IMR-90 (cell line): ENCODE results near the gene APC2. TPM values are rescaled to one million over a fixed set of nuclear protein-coding genes. Genes with fewer than 3 reads are reported as not detected.

Source experiments
- ATAC-seq: fragments of 200-7000 bp; cut with Tn5 transposase; 2 replicates; pipeline ENCODE4 v1.9.1; 2020; ENCODE audit warnings: low read depth, mild to moderate bottlenecking, moderate library complexity
- BruUV-seq: library from RNA; stranded (reverse); fragments of 400-500 nt; replicated peaks from 2 replicates; lab custom pipeline; 2021; lab: Mats Ljungman, UMichigan
- CTCF ChIA-PET: fragments of 300-600 bp; formaldehyde crosslinking; extraction: SDS; loops from one replicate; lab custom pipeline; 2021; ENCODE audit warnings: antibody characterized with exemption; lab: Yijun Ruan, JAX
- POLR2A ChIA-PET: fragments of 300-600 bp; sonication (Branson Sonifier 250); formaldehyde crosslinking; loops from one replicate; lab custom pipeline; 2022; ENCODE audit warnings: antibody characterized with exemption; ENCODE audit not compliant: unreplicated experiment; lab: Charles Lee
- DNase-seq: peaks from one replicate; pipeline ENCODE4 v3.0.0; 2013
- H2AFZ ChIP-seq: replicated peaks from 2 replicates; pipeline ENCODE3; 2013; ENCODE audit warnings: low read length, mild to moderate bottlenecking; ENCODE audit not compliant: poor library complexity
- H2AK5ac ChIP-seq: 2 replicates; pipeline ENCODE4 v1.6.1; 2013; ENCODE audit warnings: low read depth, low read length, inconsistent platforms
- H2AK9ac ChIP-seq: replicated peaks from 2 replicates; pipeline ENCODE3; 2013; ENCODE audit warnings: mild to moderate bottlenecking, low read depth, low read length, moderate library complexity; ENCODE audit not compliant: poor library complexity
- H2BK120ac ChIP-seq: 2 replicates; pipeline ENCODE4 v1.6.1; 2013; ENCODE audit warnings: low read depth, low read length, inconsistent platforms
- H2BK15ac ChIP-seq: 3 replicates; pipeline ENCODE4 v1.6.1; 2013; ENCODE audit warnings: low read depth, low read length, inconsistent platforms
- H2BK20ac ChIP-seq: 2 replicates; pipeline ENCODE4 v1.6.1; 2013; ENCODE audit warnings: low read depth, mild to moderate bottlenecking, inconsistent platforms, low read length, moderate library complexity
- H2BK5ac ChIP-seq: 2 replicates; pipeline ENCODE4 v1.6.1; 2013; ENCODE audit warnings: mild to moderate bottlenecking, low read depth, low read length, inconsistent platforms; ENCODE audit not compliant: poor library complexity, severe bottlenecking
- H3K14ac ChIP-seq: replicated peaks from 2 replicates; pipeline ENCODE4 v1.6.1; 2013; ENCODE audit warnings: low read depth, low read length, inconsistent platforms
- H3K18ac ChIP-seq: 2 replicates; pipeline ENCODE4 v1.6.1; 2013; ENCODE audit warnings: low read depth, low read length, control low read depth
- H3K23ac ChIP-seq: 2 replicates; pipeline ENCODE4 v1.6.1; 2013; ENCODE audit warnings: low read depth, low read length, inconsistent platforms
- H3K27ac ChIP-seq: 2 replicates; pipeline ENCODE4 v1.5.1; 2013; ENCODE audit warnings: mild to moderate bottlenecking, control low read depth, low read length; ENCODE audit not compliant: insufficient read depth
- H3K27me3 ChIP-seq: 2 replicates; pipeline ENCODE4 v1.6.1; 2013; ENCODE audit warnings: low read length; ENCODE audit not compliant: control insufficient read depth, insufficient read depth
- H3K36me3 ChIP-seq: 2 replicates; pipeline ENCODE4 v1.6.1; 2013; ENCODE audit warnings: low read length, mixed read lengths; ENCODE audit not compliant: control insufficient read depth, insufficient read depth
- H3K4ac ChIP-seq: 2 replicates; pipeline ENCODE4 v1.6.1; 2013; ENCODE audit warnings: low read depth, low read length, inconsistent platforms
- H3K4me1 ChIP-seq: 2 replicates; pipeline ENCODE4 v1.6.1; 2013; ENCODE audit warnings: low read length, mixed read lengths; ENCODE audit not compliant: control insufficient read depth, insufficient read depth
- H3K4me2 ChIP-seq: 2 replicates; pipeline ENCODE4 v1.6.1; 2013; ENCODE audit warnings: low read depth, mild to moderate bottlenecking, control low read depth, low read length, moderate library complexity
- H3K4me3 ChIP-seq: 2 replicates; pipeline ENCODE4 v1.5.1; 2013; ENCODE audit warnings: low read depth, mild to moderate bottlenecking, control low read depth, low read length, moderate library complexity; ENCODE audit not compliant: insufficient read depth
- H3K56ac ChIP-seq: 2 replicates; pipeline ENCODE4 v1.6.1; 2013; ENCODE audit warnings: low read length, inconsistent platforms; ENCODE audit not compliant: insufficient read depth; ENCODE audit errors: extremely low read depth
- H3K79me1 ChIP-seq, 2 experiments: 2 replicates each; pipeline ENCODE4 v1.6.1; 2013; ENCODE audit warnings: low read length in 2 of 2, inconsistent platforms in 1 of 2, low read depth in 1 of 2
- H3K9ac ChIP-seq: 2 replicates; pipeline ENCODE4 v1.6.1; 2013; ENCODE audit warnings: low read depth, low read length, control low read depth
- H3K9me1 ChIP-seq: 2 replicates; pipeline ENCODE4 v1.6.1; 2013; ENCODE audit warnings: low read length, inconsistent platforms; ENCODE audit not compliant: insufficient read depth
- H3K9me3 ChIP-seq: 2 replicates; pipeline ENCODE4 v1.6.1; 2013; ENCODE audit warnings: low read length; ENCODE audit not compliant: control insufficient read depth, insufficient read depth
- H4K20me1 ChIP-seq: 2 replicates; pipeline ENCODE4 v1.6.1; 2013; ENCODE audit warnings: low read length, inconsistent platforms; ENCODE audit not compliant: insufficient read depth
- H4K5ac ChIP-seq: 2 replicates; pipeline ENCODE4 v1.6.1; 2013; ENCODE audit warnings: mild to moderate bottlenecking, low read depth, low read length, control low read depth
- H4K8ac ChIP-seq, 2 experiments: 2 replicates each; pipeline ENCODE4 v1.6.1; 2013; ENCODE audit warnings: low read depth in 2 of 2, low read length in 2 of 2, control low read depth in 1 of 2, inconsistent platforms in 1 of 2
- H4K91ac ChIP-seq: 2 replicates; pipeline ENCODE4 v1.6.1; 2013; ENCODE audit warnings: low read depth, low read length, inconsistent platforms; ENCODE audit not compliant: insufficient read depth
- BHLHE40 ChIP-seq: fragments of 150-350 bp; IDR thresholded peaks from 2 replicates; pipeline ENCODE4 v1.6.1; 2016; ENCODE audit warnings: mild to moderate bottlenecking, low read depth, low read length
- MAFK ChIP-seq: IDR thresholded peaks from 2 replicates; pipeline ENCODE4 v1.6.1; 2012; ENCODE audit warnings: low read depth, low read length, improper control_type of control experiment
- MAZ ChIP-seq: IDR thresholded peaks from 2 replicates; pipeline ENCODE4 v1.6.1; 2012; ENCODE audit warnings: low read depth, mild to moderate bottlenecking, low read length, improper control_type of control experiment, moderate library complexity, borderline replicate concordance
- MXI1 ChIP-seq: IDR thresholded peaks from 2 replicates; pipeline ENCODE4 v1.6.1; 2012; ENCODE audit warnings: low read depth, mild to moderate bottlenecking, low read length, moderate library complexity, borderline replicate concordance
- POLR2A ChIP-seq: IDR thresholded peaks from 2 replicates; pipeline ENCODE4 v1.6.1; 2012; ENCODE audit warnings: mild to moderate bottlenecking, low read depth, low read length
- RAD21 ChIP-seq: IDR thresholded peaks from 2 replicates; pipeline ENCODE4 v1.6.1; 2012; ENCODE audit warnings: low read length, improper control_type of control experiment
- RCOR1 ChIP-seq: IDR thresholded peaks from 2 replicates; pipeline ENCODE4 v1.6.1; 2012; ENCODE audit warnings: mild to moderate bottlenecking, low read length, improper control_type of control experiment; ENCODE audit not compliant: insufficient replicate concordance
- RFX5 ChIP-seq: IDR thresholded peaks from 2 replicates; pipeline ENCODE4 v1.8.0; 2012; ENCODE audit warnings: low read depth, mild to moderate bottlenecking, low read length, moderate library complexity
- USF2 ChIP-seq: fragments of 150-350 bp; IDR thresholded peaks from 2 replicates; pipeline ENCODE4 v1.6.1; 2017; ENCODE audit warnings: mild to moderate bottlenecking, antibody characterized with exemption, low read length, low read depth
- WGBS, 2 experiments: methylation state at CpG; one replicate each; pipeline versions ENCODE4 v1.1.5 to v1.1.7; 2013; ENCODE audit warnings: missing lambda C conversion rate in 2 of 2; ENCODE audit not compliant: insufficient read length in 1 of 2; ENCODE audit errors: extremely low coverage in 2 of 2; 5-methylcytosine and 5-hydroxymethylcytosine counted together
- dilution Hi-C: fragments of 300-500 bp; cut with HindIII; formaldehyde crosslinking; loops from one replicate; pipeline ENCODE4 v1.14.3; 2018; ENCODE audit warnings: low sequenced_read_pairs; ENCODE audit not compliant: unreplicated experiment
- in situ Hi-C: fragments of 300-500 bp; cut with MboI; formaldehyde crosslinking; loops from 3 replicates; pipeline ENCODE4 v1.14.3; 2019; ENCODE audit warnings: low sequenced_read_pairs, inconsistent platforms, mixed read lengths
- intact Hi-C: fragments of 100-400 bp; cut with micrococcal nuclease; formaldehyde crosslinking; loops from 2 replicates; pipeline ENCODE4 v1.10.0; 2022
- polyA plus RNA-seq, 3 experiments: library from polyadenylated mRNA; depleted of rRNA; stranded (reverse); fragments of >200 nt; gene quantifications; 2 replicates each; pipeline ENCODE4 v1.2.3, GENCODE V29; 2012; ENCODE audit warnings: low replicate concordance in 1 of 3
- total RNA-seq: library from RNA; depleted of rRNA; stranded (reverse); fragments of >200 nt; gene quantifications from 2 replicates; pipeline ENCODE4 v1.2.3, GENCODE V29; 2012

The APC2 gene
- total and polyA plus RNA-seq, 2 of the 4 experiments (the other 2 are of a cell fraction) = 0.36 to 0.41 TPM

GRCh38 chr19:1495051-1495798 lies 45.3 kb downstream of the APC2 start:
- ChIA-PET CTCF (no interaction called here), POLR2A (no interaction called here)
- Histone ChIP-seq H3K9me3 (no peaks in the 10 kb centered on the region), H3K27ac (no peak overlapping the region), H3K56ac (no peak overlapping the region), H3K79me1 (no peaks in the 10 kb centered on the region), H3K9ac (no peak overlapping the region), H3K14ac (no peak overlapping the region), H3K23ac (no peak overlapping the region), H2BK5ac (no peak overlapping the region), H4K20me1 (peaks cover 3% of the 10 kb centered on the region; the same call in 1 of the 2 replicates), H4K8ac (no peak overlapping the region), H4K5ac (no peak overlapping the region), H4K91ac (no peak overlapping the region), H2AK5ac (no peak overlapping the region), H2AFZ (no peak overlapping the region), H3K18ac (no peak overlapping the region), H3K4ac (no peak overlapping the region), H3K4me2 (no peak overlapping the region), H2BK15ac (no peak overlapping the region), H3K9me1 (no peaks in the 10 kb centered on the region), H2AK9ac (no peak overlapping the region), H3K4me1 (peaks cover 5% of the 10 kb centered on the region), H3K4me3 (no peak overlapping the region), H2BK20ac (no peak overlapping the region), H2BK120ac (no peak overlapping the region), H3K36me3 (no peaks in the 10 kb centered on the region), H3K27me3 (peaks cover 13% of the 10 kb centered on the region; the same call in 1 of the 2 replicates)
- no peak for DNase-seq
- dilution Hi-C loops (no loop called here), in situ Hi-C loops (no loop called here), intact Hi-C loops (no loop called here)
- WGBS, 2 experiments = 73% methylated on average over 26 of the region's 37 CpGs; no CpG with 5 or more reads in 1 of the 2 experiments
- no TSS peak for BruUV-seq
- no peak for TF ChIP-seq RFX5
- TF ChIP-seq USF2 = no peak
- TF ChIP-seq MAZ = no peak
- TF ChIP-seq BHLHE40 = no peak
- no peak for TF ChIP-seq POLR2A
- no peak for TF ChIP-seq MAFK
- TF ChIP-seq MXI1 = no peak
- TF ChIP-seq RCOR1 = no peak
- no peak for TF ChIP-seq RAD21
- no peak for ATAC-seq
